ENCODE data around the gene DCUN1D5.
A peak's percentile ranks its signal among the peaks of the same experiment; 100 is the strongest.

Gene DCUN1D5

DNA sequence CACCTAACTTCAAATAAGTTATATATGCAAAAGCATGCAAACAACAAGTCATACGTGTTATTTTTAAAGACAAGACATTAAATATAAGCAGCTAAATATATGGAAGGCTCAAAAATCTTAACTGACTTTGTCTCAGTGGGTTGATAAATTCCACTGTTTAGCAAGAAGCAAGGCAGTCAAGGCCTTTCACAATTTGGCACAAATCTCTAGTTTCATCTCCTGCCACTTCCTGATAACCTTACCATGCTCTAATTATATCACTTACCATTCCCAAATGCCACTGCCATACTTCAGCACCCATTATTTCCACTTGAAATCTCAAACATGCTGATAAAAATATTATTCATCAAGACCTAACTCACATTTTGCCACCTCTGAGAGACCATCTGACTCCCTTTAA lies 24.8 kb downstream of the DCUN1D5 start:
- TF ChIP-seq, protein P1, sequence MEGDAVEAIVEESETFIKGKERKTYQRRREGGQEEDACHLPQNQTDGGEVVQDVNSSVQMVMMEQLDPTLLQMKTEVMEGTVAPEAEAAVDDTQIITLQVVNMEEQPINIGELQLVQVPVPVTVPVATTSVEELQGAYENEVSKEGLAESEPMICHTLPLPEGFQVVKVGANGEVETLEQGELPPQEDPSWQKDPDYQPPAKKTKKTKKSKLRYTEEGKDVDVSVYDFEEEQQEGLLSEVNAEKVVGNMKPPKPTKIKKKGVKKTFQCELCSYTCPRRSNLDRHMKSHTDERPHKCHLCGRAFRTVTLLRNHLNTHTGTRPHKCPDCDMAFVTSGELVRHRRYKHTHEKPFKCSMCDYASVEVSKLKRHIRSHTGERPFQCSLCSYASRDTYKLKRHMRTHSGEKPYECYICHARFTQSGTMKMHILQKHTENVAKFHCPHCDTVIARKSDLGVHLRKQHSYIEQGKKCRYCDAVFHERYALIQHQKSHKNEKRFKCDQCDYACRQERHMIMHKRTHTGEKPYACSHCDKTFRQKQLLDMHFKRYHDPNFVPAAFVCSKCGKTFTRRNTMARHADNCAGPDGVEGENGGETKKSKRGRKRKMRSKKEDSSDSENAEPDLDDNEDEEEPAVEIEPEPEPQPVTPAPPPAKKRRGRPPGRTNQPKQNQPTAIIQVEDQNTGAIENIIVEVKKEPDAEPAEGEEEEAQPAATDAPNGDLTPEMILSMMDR (IDR thresholded peaks at IDR 0.05; ENCODE audit: low read depth, low read length) = no peak
- DNase-seq (ENCODE audit: low read depth, low spot score) = no peak
- in situ Hi-C loops (cut with HindIII; ENCODE audit: low sequenced_read_pairs) = no loop called here
- H3K4me3 ChIP-seq (ENCODE audit: low read depth, low read length) = no peak overlapping the region

DNA sequence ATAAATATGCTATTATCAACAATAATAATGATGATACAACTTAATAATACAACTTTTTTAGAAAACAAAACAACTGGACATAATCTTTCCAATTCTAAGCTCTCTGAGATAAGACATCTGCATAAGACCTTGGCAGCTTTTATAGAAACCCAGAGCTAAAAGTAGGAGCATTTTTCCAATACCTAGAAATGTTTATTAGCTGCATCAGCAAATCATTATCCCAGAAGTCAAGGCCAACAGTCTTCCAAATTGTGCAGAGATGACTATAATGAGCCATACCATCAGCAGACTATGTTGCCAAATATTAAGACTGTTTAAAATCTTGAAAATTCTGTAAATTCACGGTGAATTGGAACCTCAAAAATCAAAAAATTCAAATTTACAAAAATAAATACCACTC lies 30.3 kb downstream of the DCUN1D5 start:
- in situ Hi-C loops (cut with HindIII; ENCODE audit: low sequenced_read_pairs) = no loop called here
- TF ChIP-seq, protein P1 (IDR thresholded peaks at IDR 0.05; ENCODE audit: low read depth, low read length) = no peak
- no peak for DNase-seq (ENCODE audit: low read depth, low spot score)
- no peak overlapping the region for H3K4me3 ChIP-seq (ENCODE audit: low read depth, low read length)

DNA sequence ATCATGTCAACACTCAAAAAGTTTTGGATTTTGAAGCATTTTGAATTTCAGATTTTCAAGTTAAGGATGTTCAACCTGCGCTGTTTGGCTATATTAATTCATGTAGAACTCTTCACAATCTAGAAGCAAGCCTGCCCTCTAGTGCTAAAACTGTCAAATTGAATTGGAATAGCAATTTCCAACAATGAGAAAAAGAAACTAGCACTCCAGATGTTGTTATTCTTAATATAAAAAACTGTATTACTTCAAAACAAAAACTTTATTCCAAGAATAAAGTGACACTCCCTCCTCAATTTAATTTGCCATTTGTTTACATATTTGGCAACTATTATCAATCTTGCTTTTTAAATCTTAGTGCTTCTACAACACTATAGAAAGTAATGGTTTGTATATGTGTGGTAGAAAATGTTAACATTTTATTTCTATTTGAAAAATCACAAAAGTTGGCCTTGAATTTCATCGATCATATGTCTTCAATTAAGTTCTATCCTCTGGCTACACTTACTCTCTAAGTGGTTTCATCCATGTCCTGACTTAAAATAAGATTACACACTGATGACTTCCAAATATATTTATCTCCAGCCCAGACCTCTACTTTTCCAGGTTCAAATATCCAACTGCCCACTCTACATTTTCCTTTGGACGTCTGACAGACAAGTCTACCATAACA lies 36.6 kb downstream of the DCUN1D5 start:
- TF ChIP-seq, protein P1 (IDR thresholded peaks at IDR 0.05; ENCODE audit: low read depth, low read length) = peak; percentile 58
- peak; percentile 62 for DNase-seq (ENCODE audit: low read depth, low spot score)
- no peak overlapping the region for H3K4me3 ChIP-seq (ENCODE audit: low read depth, low read length)
- in situ Hi-C loops (cut with HindIII; ENCODE audit: low sequenced_read_pairs) = no loop called here

- no peak for DNase-seq (ENCODE audit: low read depth, low spot score)
- TF ChIP-seq, protein P1 (IDR thresholded peaks at IDR 0.05; ENCODE audit: low read depth, low read length) = no peak
- H3K4me3 ChIP-seq (ENCODE audit: low read depth, low read length) = no peak overlapping the region
- in situ Hi-C loops (cut with HindIII; ENCODE audit: low sequenced_read_pairs) = no loop called here
Measured at GRCh38 chr11:103053997-103054396, 38.0 kb downstream of the DCUN1D5 start.

DNA sequence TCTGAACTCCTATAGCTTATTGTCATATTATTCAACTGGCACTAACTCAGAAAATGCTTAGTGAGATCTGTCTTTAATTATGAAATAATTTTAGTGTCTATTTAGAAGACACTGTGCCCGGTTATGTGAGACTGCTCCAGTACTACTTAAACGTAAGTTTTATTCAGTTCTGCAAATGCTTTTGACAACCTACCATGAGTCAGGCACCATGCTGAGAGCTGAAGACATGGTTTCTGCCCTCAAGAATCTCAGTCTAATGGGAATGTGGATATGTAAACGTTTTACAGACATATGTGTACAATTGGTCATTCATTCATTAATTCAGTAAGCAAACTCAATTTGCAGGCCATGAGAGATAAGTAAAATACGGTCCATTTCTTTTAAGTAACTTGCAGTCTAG lies 40.0 kb downstream of the DCUN1D5 start:
- in situ Hi-C loops (cut with HindIII; ENCODE audit: low sequenced_read_pairs) = no loop called here
- TF ChIP-seq, protein P1 (IDR thresholded peaks at IDR 0.05; ENCODE audit: low read depth, low read length) = no peak
- DNase-seq (ENCODE audit: low read depth, low spot score) = peak; percentile 89
- no peak overlapping the region for H3K4me3 ChIP-seq (ENCODE audit: low read depth, low read length)

DNA sequence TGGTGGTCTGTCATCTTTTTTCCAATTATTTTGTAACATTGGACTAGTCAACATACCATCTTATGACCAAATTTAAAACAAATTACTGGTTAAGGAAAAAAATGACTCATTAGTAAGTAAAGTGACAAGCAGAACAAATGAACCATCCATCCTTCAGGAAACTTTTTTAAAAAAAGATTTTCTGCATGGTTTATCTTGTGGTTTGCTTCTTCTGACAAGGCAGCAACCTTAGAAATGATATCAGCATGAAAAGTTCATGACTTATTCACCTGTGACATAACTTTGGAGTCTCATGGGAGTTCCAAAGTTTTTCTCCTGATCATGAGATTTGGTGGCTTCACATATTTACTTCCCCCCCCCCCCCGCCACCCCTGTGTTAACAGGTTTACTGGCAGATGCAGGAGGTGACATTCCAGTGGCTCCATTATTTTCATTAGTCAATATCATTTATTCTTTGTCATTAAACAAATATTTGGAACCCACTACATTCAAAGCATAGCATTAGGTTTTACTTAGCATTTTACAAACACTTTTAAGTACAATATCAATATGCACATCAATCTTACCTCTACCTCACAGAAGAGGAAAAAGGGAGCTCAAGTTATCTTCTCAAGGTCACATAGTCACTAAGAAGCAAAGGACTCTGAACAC lies 40.7 kb downstream of the DCUN1D5 start:
- in situ Hi-C loops (cut with HindIII; ENCODE audit: low sequenced_read_pairs) = no loop called here
- no peak for DNase-seq (ENCODE audit: low read depth, low spot score)
- TF ChIP-seq, protein P1 (IDR thresholded peaks at IDR 0.05; ENCODE audit: low read depth, low read length) = no peak
- no peak overlapping the region for H3K4me3 ChIP-seq (ENCODE audit: low read depth, low read length)

Measured in astrocyte of the spinal cord (primary cell).